Femur (tissue), 1 donor: ENCODE data around the gene MAP3K2.
"Not testable (repeated sequence)": the region's sequence is repeated elsewhere in the genome, so short reads cannot be mapped to it uniquely, and the experiment has no call there.

Source experiments
- DNase-seq: peaks from one replicate; pipeline ENCODE4 v3.0.0-alpha.2; 2017

MAP3K2 gene

DNA sequence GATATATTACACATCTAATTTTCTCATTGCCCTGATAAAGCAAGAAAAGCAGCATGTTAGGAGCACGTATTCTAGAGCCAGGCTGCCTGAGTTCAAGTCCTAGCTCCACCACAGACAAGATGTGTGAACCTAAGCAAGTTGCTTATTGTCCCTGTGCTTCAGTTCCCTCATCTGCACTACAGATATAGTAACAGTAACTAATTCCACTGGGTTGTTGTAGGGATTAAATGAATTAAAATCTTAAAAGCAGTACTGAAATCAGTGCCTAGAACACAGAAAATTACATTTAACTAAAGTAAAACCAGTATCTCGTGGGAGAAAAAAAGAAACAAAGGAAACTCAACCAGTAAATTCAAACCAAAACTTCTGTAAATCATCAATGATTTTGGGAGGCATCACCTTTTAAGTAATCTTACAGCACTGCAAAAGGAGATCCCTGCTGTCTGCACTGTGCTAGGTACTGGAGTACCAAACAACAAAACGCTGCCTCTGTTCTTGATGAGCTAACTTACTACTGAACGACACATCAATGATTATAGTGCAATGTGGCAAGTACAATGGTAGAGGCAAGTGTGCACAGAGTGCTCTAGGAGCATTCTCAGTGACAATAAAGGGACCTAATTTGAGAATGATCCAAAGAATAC lies 7.9 kb downstream of the MAP3K2 start:
- DNase-seq: no peak

- no peak for DNase-seq
Observed at GRCh38 chr2:127378720-127379119, 9.1 kb downstream of the MAP3K2 start.

DNA sequence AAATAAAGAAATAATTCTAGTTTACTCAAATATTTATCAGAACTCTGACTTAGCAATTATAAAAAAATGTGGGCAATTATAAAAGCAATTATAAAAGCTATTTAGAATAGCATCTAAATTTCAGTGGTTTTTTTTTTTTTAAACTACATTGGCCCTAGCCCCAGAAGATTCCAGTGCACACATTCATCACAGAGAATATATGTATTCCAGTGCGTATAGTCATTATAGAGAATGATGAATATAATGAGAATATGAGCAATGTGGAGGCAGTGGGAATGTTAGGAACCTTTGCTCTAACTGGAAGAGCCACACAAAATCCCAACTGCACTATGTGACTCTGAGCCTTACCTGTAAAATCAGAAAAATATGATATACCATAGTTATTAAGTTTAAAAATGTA lies 10.5 kb downstream of the MAP3K2 start:
- DNase-seq: no peak

DNA sequence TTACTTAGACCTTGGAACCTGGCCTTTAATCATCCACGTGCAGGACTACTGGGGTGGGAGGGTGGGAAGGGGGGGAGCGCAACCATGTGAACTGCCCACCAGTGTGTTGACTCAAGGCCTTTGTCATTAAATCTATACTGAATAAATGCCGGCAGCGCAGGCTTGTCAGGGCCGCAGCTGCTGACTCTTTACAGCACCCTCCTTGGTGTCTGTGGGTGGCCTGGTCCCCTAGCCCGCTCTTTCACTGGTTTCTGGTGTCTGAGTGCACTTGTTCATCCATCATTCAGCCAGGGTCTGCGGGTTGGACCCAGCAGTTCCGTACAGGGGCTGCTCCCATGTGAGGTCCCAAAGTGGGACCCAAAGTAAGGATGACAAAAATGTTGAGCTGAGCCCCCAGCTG lies 11.5 kb downstream of the MAP3K2 start:
- no peak for DNase-seq

GRCh38 chr2:127373362-127374083 lies 14.3 kb downstream of the MAP3K2 start:
- no peak for DNase-seq

- no peak for DNase-seq
Observed at GRCh38 chr2:127371037-127371436, 16.7 kb downstream of the MAP3K2 start.

GRCh38 chr2:127370010-127370409 lies 17.8 kb downstream of the MAP3K2 start:
- DNase-seq: no peak

- no peak for DNase-seq
Observed at GRCh38 chr2:127365211-127365643, 22.5 kb downstream of the MAP3K2 start.

DNA sequence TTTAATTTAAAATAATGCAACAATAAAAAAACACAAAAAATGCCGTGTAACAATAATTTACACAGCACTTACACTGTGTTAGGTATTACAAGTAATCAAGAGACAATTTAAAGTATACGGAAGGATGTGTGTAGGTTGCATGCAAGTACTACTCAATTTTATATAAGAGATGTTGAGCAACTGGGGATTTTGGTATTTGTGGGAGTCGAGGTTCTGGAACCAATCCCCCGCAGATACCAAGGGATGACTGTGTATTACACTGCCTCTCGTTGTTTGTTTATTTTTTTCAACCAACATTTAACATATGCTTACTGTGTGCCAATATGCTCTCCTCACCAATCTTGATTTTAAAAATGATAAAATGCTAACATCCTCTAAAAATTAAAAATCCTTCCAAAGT lies 24.8 kb downstream of the MAP3K2 start:
- DNase-seq: no peak

DNA sequence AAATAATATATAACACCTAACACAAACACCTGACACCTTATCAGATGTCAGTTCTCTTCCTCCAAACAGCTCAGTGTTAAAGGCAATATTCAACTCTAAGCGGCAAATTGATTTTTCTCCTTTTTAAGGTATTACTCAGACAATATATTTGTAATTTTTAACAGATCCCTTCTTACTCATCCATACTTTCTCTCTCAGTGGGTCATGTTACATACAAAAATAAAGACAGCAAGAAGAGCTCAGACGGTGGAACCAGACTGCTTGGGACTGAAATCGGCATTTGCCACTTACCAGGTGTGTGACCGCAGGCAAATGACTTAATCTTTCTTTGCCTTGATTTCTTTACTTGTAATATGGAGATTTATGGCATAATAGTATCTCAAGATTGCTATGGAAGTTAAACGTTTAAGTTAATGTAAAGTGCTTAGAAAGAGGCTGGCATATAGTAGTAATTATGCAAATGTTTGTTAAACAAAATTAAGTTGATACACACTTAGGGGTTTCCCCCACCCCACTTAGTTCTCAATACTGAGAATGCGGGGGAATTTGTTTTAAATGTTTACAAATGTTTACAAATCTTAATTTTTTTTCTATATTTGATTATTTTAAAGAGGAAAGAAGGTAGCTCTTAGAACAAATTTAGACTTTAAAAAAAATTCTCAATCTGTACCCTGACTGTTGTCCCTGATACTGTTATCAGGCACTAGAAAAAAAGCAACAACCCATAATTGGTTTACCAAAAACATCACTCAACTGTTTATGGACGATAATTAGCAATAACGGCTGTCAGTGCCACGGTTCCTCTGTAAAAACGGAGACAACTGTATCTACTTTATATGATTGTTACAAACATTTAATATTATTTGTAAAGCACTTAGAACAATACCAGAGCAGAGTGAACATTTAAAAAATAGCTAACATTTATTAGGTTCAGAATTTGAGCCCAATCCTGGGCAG lies 25.6 kb downstream of the MAP3K2 start:
- no peak for DNase-seq

DNA sequence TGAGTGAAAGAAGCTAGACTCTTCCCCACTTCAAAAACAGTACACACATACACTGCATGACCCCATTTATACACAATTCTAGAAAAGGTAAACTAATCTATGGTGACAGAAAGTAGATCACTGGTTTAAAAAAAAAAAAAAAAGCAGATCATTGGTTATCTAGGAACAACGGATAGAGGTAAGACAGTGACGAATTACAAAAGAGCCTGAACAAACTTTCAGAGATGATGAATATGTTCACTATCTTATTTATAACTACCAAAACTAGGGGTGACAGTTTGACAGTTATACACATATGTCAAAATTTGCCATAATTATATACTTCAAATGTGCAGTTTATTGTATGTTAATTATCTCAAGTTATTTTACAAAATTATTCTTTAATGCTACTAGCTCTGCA lies 27.5 kb downstream of the MAP3K2 start:
- DNase-seq: no peak

- no peak for DNase-seq
Observed at GRCh38 chr2:127359520-127359919, 28.3 kb downstream of the MAP3K2 start.

GRCh38 chr2:127358971-127359370 lies 28.8 kb downstream of the MAP3K2 start:
- DNase-seq: no peak

DNA sequence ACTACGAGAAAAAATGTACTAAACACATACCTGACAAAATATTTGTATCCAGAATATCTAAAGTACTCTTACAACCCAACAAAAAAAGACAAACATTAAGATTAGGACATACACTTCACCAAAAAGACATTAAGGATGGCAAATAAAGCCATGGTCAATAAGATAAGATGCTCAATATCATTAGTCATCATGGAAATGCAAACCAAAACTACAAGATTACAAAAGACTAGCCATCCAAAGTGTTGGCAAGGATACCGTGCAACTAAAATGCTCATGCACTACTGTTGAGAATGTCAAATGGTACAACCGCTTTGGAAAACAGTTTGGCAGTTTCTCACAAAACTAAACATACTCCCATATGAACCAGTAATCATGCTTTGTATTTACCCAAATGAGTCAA lies 29.7 kb downstream of the MAP3K2 start:
- no peak for DNase-seq

GRCh38 chr2:127357591-127357990 lies 30.2 kb downstream of the MAP3K2 start:
- DNase-seq: no peak

DNA sequence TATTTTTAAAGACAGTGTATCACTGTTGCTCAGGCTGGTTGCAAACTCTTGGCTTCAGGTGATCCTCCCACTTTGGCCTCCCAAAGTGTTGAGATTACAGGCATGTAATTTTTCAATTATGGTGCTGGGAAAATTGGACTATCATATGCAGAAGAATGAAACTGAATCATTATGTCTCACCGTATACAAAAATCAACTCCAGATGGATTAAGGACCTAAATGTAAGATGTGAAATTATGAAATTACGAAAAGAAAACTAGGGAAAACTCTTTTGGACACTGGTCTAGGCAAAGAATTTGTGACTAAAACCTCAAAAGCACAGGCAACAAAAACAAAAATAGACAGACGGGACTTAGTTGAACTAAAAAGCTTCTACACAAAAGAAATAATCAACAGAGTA lies 31.2 kb downstream of the MAP3K2 start:
- DNase-seq: no peak

DNA sequence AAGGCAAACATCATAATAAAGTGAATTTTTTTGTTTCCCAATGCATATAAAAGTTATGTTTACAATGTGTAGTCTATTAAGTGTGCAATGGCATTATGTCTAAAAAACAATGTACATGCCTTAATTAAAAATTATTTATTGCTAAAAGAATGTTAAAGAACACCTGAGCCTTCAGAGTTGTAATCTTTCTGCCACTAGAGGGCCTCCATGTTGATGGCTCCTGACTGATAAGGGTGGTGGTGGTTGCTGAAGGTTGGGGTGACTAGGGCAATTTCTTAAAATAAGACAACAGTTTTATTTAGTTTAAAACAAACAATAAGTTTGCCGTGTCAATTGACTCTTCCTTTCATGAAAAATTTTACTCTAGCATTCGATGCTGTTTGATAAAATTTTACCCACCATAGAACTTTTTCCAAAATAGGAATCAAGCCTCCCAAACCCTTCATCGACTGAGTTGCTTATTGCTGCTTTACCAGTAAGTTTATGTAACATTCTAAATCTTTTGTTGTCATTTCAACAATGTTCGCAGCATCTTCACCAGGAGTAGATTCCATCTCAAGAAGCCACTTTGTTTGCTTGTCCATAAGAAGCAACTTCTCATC lies 32.3 kb downstream of the MAP3K2 start:
- no peak for DNase-seq

GRCh38 chr2:127353873-127354676 lies 33.7 kb downstream of the MAP3K2 start:
- DNase-seq: not testable (repeated sequence)

GRCh38 chr2:127353223-127353622 lies 34.6 kb downstream of the MAP3K2 start:
- not testable (repeated sequence) for DNase-seq

- no peak for DNase-seq
Observed at GRCh38 chr2:127351603-127352002, 36.2 kb downstream of the MAP3K2 start.

GRCh38 chr2:127348426-127349000 lies 39.3 kb downstream of the MAP3K2 start:
- no peak for DNase-seq
